Measurements from ENCODE around the gene DNAJC4. TPM values are rescaled to one million over a fixed set of nuclear protein-coding genes. Genes with fewer than 3 reads are reported as not detected.

Gene DNAJC4
- total and polyA plus RNA-seq, 9 of the 15 experiments (the other 6 are each of a cell fraction or from before 2014, with no cell fraction given), result 4.0 to 32.6 (median 19.9) TPM

DNA sequence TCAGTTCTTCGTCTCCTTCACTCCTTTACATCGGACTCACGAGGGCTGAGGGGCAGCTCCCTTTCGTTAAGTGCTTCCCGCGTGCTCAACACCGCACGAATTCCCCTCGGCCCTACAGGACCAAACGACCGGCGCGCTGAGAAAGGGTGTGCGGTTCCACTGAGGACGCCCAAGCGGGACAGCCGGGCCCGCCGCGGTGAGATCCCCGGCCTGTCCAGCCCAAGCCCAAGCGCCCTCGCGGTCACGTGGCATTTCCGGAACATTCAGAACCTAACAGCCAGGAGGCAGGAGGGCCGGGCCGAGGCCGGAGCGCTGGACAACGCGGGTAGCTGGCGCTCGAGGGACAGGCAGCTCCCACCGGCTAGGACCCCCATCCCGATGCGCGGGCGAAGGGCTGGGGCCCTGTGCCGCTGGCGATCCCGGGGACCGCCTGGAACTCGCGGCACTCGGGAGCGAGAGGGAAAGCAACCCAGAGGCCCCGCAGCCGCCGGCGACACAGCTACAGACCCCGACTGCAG is 45.1 kb upstream of the DNAJC4 start (continued):
- TF ChIP-seq CHD4 (IDR thresholded peaks at IDR 0.05; ENCODE audit: insufficient read depth, insufficient replicate concordance, low read depth, low read length, poor library complexity, severe bottlenecking) (no peak), DACH1 (IDR thresholded peaks at IDR 0.05; ENCODE audit: partially characterized antibody) (peak; percentile 24), IRF2 (CRISPR knock-in tag; IDR thresholded peaks at IDR 0.05) (no peak), RFX5 (IDR thresholded peaks at IDR 0.05; ENCODE audit: low read depth, low read length) (no peak), ZNF224 (CRISPR knock-in tag; IDR thresholded peaks at IDR 0.05) (no peak), PML (IDR thresholded peaks at IDR 0.05; ENCODE audit: low read length) (peak; percentile 77), SREBF2 (CRISPR knock-in tag; IDR thresholded peaks at IDR 0.05) (no peak), MYNN (IDR thresholded peaks at IDR 0.05) (peak; percentile 36; the same call in 1 of the 2 replicates), MYNN (CRISPR knock-in tag; IDR thresholded peaks at IDR 0.05) (no peak), ZNF143 (CRISPR knock-in tag; IDR thresholded peaks at IDR 0.05) (peak; percentile 54; the same call in 1 of the 2 replicates), TAF9B (IDR thresholded peaks at IDR 0.05; ENCODE audit: partially characterized antibody) (peak; percentile 75), FOXM1 (IDR thresholded peaks at IDR 0.05; ENCODE audit: low read depth) (no peak), FOXM1 (CRISPR knock-in tag; IDR thresholded peaks at IDR 0.05; ENCODE audit: low read depth) (no peak), ZNF644 (tag; IDR thresholded peaks at IDR 0.05; ENCODE audit: low read depth) (no peak), HDAC1 (IDR thresholded peaks at IDR 0.05) (peak in 1 of 2 experiments; percentile 94; a peak in 2 of 4 replicates), ZNF133 (CRISPR knock-in tag; IDR thresholded peaks at IDR 0.05) (no peak), ZNF140 (CRISPR knock-in tag; IDR thresholded peaks at IDR 0.05) (no peak), SUPT5H (IDR thresholded peaks at IDR 0.05) (peak; percentile 97), EGR1 (conservative IDR thresholded peaks at IDR 0.05) (no peak), PURB (CRISPR knock-in tag; IDR thresholded peaks at IDR 0.05; ENCODE audit: low read depth) (no peak), JUN (IDR thresholded peaks at IDR 0.05; ENCODE audit: borderline replicate concordance, low read depth, low read length) (no peak), JUN (CRISPR knock-in tag; IDR thresholded peaks at IDR 0.05; ENCODE audit: borderline replicate concordance) (no peak), ZFP36 (IDR thresholded peaks at IDR 0.05; ENCODE audit: low read depth, low read length, partially characterized antibody) (no peak), RHOXF2B (CRISPR knock-in tag; conservative IDR thresholded peaks at IDR 0.05) (0 out of 2 replicates have a peak, but pooled peaks have one; percentile 26), ATF7 (IDR thresholded peaks at IDR 0.05) (no peak), ZNF717 (CRISPR knock-in tag; IDR thresholded peaks at IDR 0.05) (no peak), POU5F1 (IDR thresholded peaks at IDR 0.05; ENCODE audit: borderline replicate concordance, low read depth, low read length, partially characterized antibody) (no peak), TGIF2 (CRISPR knock-in tag; IDR thresholded peaks at IDR 0.05) (no peak; the same call in 1 of the 2 replicates), SIN3B (IDR thresholded peaks at IDR 0.05; ENCODE audit: low read depth) (peak; percentile 63; the same call in 1 of the 2 replicates), CBX5 (IDR thresholded peaks at IDR 0.05; ENCODE audit: borderline replicate concordance, low read depth) (no peak)
- TF ChIP-seq, protein P1, sequence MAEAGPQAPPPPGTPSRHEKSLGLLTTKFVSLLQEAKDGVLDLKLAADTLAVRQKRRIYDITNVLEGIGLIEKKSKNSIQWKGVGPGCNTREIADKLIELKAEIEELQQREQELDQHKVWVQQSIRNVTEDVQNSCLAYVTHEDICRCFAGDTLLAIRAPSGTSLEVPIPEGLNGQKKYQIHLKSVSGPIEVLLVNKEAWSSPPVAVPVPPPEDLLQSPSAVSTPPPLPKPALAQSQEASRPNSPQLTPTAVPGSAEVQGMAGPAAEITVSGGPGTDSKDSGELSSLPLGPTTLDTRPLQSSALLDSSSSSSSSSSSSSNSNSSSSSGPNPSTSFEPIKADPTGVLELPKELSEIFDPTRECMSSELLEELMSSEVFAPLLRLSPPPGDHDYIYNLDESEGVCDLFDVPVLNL (CRISPR knock-in tag; IDR thresholded peaks at IDR 0.05; ENCODE audit: low read depth), result peak; percentile 52
- TF ChIP-seq, protein P2, sequence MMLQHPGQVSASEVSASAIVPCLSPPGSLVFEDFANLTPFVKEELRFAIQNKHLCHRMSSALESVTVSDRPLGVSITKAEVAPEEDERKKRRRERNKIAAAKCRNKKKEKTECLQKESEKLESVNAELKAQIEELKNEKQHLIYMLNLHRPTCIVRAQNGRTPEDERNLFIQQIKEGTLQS (IDR thresholded peaks at IDR 0.05), result no peak
- TF ChIP-seq, protein P2 (CRISPR knock-in tag; conservative IDR thresholded peaks at IDR 0.05), result no peak
